IMR-90 (cell line): Measurements from ENCODE around the gene PPFIA1. TPM values are rescaled to one million over a fixed set of nuclear protein-coding genes. Genes with fewer than 3 reads are reported as not detected.

Experiments used
- ATAC-seq: fragments of 200-7000 bp; cut with Tn5 transposase; 2 replicates; pipeline ENCODE4 v1.9.1; 2020; ENCODE audit warnings: low read depth, mild to moderate bottlenecking, moderate library complexity
- BruUV-seq: library from RNA; stranded (reverse); fragments of 400-500 nt; replicated peaks from 2 replicates; lab custom pipeline; 2021; lab: Mats Ljungman, UMichigan
- CTCF ChIA-PET: fragments of 300-600 bp; formaldehyde crosslinking; extraction: SDS; loops from one replicate; lab custom pipeline; 2021; ENCODE audit warnings: antibody characterized with exemption; lab: Yijun Ruan, JAX
- POLR2A ChIA-PET: fragments of 300-600 bp; sonication (Branson Sonifier 250); formaldehyde crosslinking; loops from one replicate; lab custom pipeline; 2022; ENCODE audit warnings: antibody characterized with exemption; ENCODE audit not compliant: unreplicated experiment; lab: Charles Lee
- DNase-seq: peaks from one replicate; pipeline ENCODE4 v3.0.0; 2013
- H2AFZ ChIP-seq: replicated peaks from 2 replicates; pipeline ENCODE3; 2013; ENCODE audit warnings: low read length, mild to moderate bottlenecking; ENCODE audit not compliant: poor library complexity
- H2AK5ac ChIP-seq: 2 replicates; pipeline ENCODE4 v1.6.1; 2013; ENCODE audit warnings: low read depth, low read length, inconsistent platforms
- H2AK9ac ChIP-seq: replicated peaks from 2 replicates; pipeline ENCODE3; 2013; ENCODE audit warnings: mild to moderate bottlenecking, low read depth, low read length, moderate library complexity; ENCODE audit not compliant: poor library complexity
- H2BK120ac ChIP-seq: 2 replicates; pipeline ENCODE4 v1.6.1; 2013; ENCODE audit warnings: low read depth, low read length, inconsistent platforms
- H2BK15ac ChIP-seq: 3 replicates; pipeline ENCODE4 v1.6.1; 2013; ENCODE audit warnings: low read depth, low read length, inconsistent platforms
- H2BK20ac ChIP-seq: 2 replicates; pipeline ENCODE4 v1.6.1; 2013; ENCODE audit warnings: low read depth, mild to moderate bottlenecking, inconsistent platforms, low read length, moderate library complexity
- H2BK5ac ChIP-seq: 2 replicates; pipeline ENCODE4 v1.6.1; 2013; ENCODE audit warnings: mild to moderate bottlenecking, low read depth, low read length, inconsistent platforms; ENCODE audit not compliant: poor library complexity, severe bottlenecking
- H3K14ac ChIP-seq: replicated peaks from 2 replicates; pipeline ENCODE4 v1.6.1; 2013; ENCODE audit warnings: low read depth, low read length, inconsistent platforms
- H3K18ac ChIP-seq: 2 replicates; pipeline ENCODE4 v1.6.1; 2013; ENCODE audit warnings: low read depth, low read length, control low read depth
- H3K23ac ChIP-seq: 2 replicates; pipeline ENCODE4 v1.6.1; 2013; ENCODE audit warnings: low read depth, low read length, inconsistent platforms
- H3K27ac ChIP-seq: 2 replicates; pipeline ENCODE4 v1.5.1; 2013; ENCODE audit warnings: mild to moderate bottlenecking, control low read depth, low read length; ENCODE audit not compliant: insufficient read depth
- H3K27me3 ChIP-seq: 2 replicates; pipeline ENCODE4 v1.6.1; 2013; ENCODE audit warnings: low read length; ENCODE audit not compliant: control insufficient read depth, insufficient read depth
- H3K36me3 ChIP-seq: 2 replicates; pipeline ENCODE4 v1.6.1; 2013; ENCODE audit warnings: low read length, mixed read lengths; ENCODE audit not compliant: control insufficient read depth, insufficient read depth
- H3K4ac ChIP-seq: 2 replicates; pipeline ENCODE4 v1.6.1; 2013; ENCODE audit warnings: low read depth, low read length, inconsistent platforms
- H3K4me1 ChIP-seq: 2 replicates; pipeline ENCODE4 v1.6.1; 2013; ENCODE audit warnings: low read length, mixed read lengths; ENCODE audit not compliant: control insufficient read depth, insufficient read depth
- H3K4me2 ChIP-seq: 2 replicates; pipeline ENCODE4 v1.6.1; 2013; ENCODE audit warnings: low read depth, mild to moderate bottlenecking, control low read depth, low read length, moderate library complexity
- H3K4me3 ChIP-seq: 2 replicates; pipeline ENCODE4 v1.5.1; 2013; ENCODE audit warnings: low read depth, mild to moderate bottlenecking, control low read depth, low read length, moderate library complexity; ENCODE audit not compliant: insufficient read depth
- H3K56ac ChIP-seq: 2 replicates; pipeline ENCODE4 v1.6.1; 2013; ENCODE audit warnings: low read length, inconsistent platforms; ENCODE audit not compliant: insufficient read depth; ENCODE audit errors: extremely low read depth
- H3K79me1 ChIP-seq, 2 experiments: 2 replicates each; pipeline ENCODE4 v1.6.1; 2013; ENCODE audit warnings: low read length in 2 of 2, inconsistent platforms in 1 of 2, low read depth in 1 of 2
- H3K9ac ChIP-seq: 2 replicates; pipeline ENCODE4 v1.6.1; 2013; ENCODE audit warnings: low read depth, low read length, control low read depth
- H3K9me1 ChIP-seq: 2 replicates; pipeline ENCODE4 v1.6.1; 2013; ENCODE audit warnings: low read length, inconsistent platforms; ENCODE audit not compliant: insufficient read depth
- H3K9me3 ChIP-seq: 2 replicates; pipeline ENCODE4 v1.6.1; 2013; ENCODE audit warnings: low read length; ENCODE audit not compliant: control insufficient read depth, insufficient read depth
- H4K20me1 ChIP-seq: 2 replicates; pipeline ENCODE4 v1.6.1; 2013; ENCODE audit warnings: low read length, inconsistent platforms; ENCODE audit not compliant: insufficient read depth
- H4K5ac ChIP-seq: 2 replicates; pipeline ENCODE4 v1.6.1; 2013; ENCODE audit warnings: mild to moderate bottlenecking, low read depth, low read length, control low read depth
- H4K8ac ChIP-seq, 2 experiments: 2 replicates each; pipeline ENCODE4 v1.6.1; 2013; ENCODE audit warnings: low read depth in 2 of 2, low read length in 2 of 2, control low read depth in 1 of 2, inconsistent platforms in 1 of 2
- H4K91ac ChIP-seq: 2 replicates; pipeline ENCODE4 v1.6.1; 2013; ENCODE audit warnings: low read depth, low read length, inconsistent platforms; ENCODE audit not compliant: insufficient read depth
- CTCF ChIP-seq: conservative IDR thresholded peaks from 2 replicates; pipeline ENCODE4 v1.5.1; 2012; ENCODE audit warnings: mild to moderate bottlenecking, low read depth, low read length, improper control_type of control experiment
- FOS ChIP-seq: fragments of 150-350 bp; IDR thresholded peaks from 2 replicates; pipeline ENCODE4 v1.6.1; 2016; ENCODE audit warnings: low read depth, low read length
- SMC3 ChIP-seq: fragments of 150-350 bp; IDR thresholded peaks from 2 replicates; pipeline ENCODE4 v1.6.1; 2016; ENCODE audit warnings: low read depth, mild to moderate bottlenecking, antibody characterized with exemption, low read length, moderate library complexity
- WGBS, 2 experiments: methylation state at CpG; one replicate each; pipeline versions ENCODE4 v1.1.5 to v1.1.7; 2013; ENCODE audit warnings: missing lambda C conversion rate in 2 of 2; ENCODE audit not compliant: insufficient read length in 1 of 2; ENCODE audit errors: extremely low coverage in 2 of 2; 5-methylcytosine and 5-hydroxymethylcytosine counted together
- dilution Hi-C: fragments of 300-500 bp; cut with HindIII; formaldehyde crosslinking; loops from one replicate; pipeline ENCODE4 v1.14.3; 2018; ENCODE audit warnings: low sequenced_read_pairs; ENCODE audit not compliant: unreplicated experiment
- in situ Hi-C: fragments of 300-500 bp; cut with MboI; formaldehyde crosslinking; loops from 3 replicates; pipeline ENCODE4 v1.14.3; 2019; ENCODE audit warnings: low sequenced_read_pairs, inconsistent platforms, mixed read lengths
- intact Hi-C: fragments of 100-400 bp; cut with micrococcal nuclease; formaldehyde crosslinking; loops from 2 replicates; pipeline ENCODE4 v1.10.0; 2022
- polyA plus RNA-seq, 3 experiments: library from polyadenylated mRNA; depleted of rRNA; stranded (reverse); fragments of >200 nt; gene quantifications; 2 replicates each; pipeline ENCODE4 v1.2.3, GENCODE V29; 2012; ENCODE audit warnings: low replicate concordance in 1 of 3
- total RNA-seq: library from RNA; depleted of rRNA; stranded (reverse); fragments of >200 nt; gene quantifications from 2 replicates; pipeline ENCODE4 v1.2.3, GENCODE V29; 2012

The PPFIA1 gene
- total and polyA plus RNA-seq, 2 of the 4 experiments (the other 2 are of a cell fraction), result 25.6 to 37.2 TPM

GRCh38 chr11:70290361-70291065 lies 20.0 kb downstream of the PPFIA1 start:
- Histone ChIP-seq H3K9ac (no peak overlapping the region), H3K4me3 (no peak overlapping the region), H2BK20ac (no peak overlapping the region), H2BK120ac (no peak overlapping the region), H2AK9ac (no peak overlapping the region), H3K56ac (no peak overlapping the region), H2BK15ac (no peak overlapping the region), H4K91ac (no peak overlapping the region), H4K5ac (no peak overlapping the region), H3K27me3 (no peaks in the 10 kb centered on the region), H3K9me3 (no peaks in the 10 kb centered on the region), H3K79me1 (peaks cover 27 to 67% of the 10 kb centered on the region in 2 experiments), H3K14ac (no peak overlapping the region), H2AFZ (no peak overlapping the region), H4K8ac (no peak overlapping the region), H3K9me1 (peaks cover 7% of the 10 kb centered on the region; the same call in 1 of the 2 replicates), H2BK5ac (no peak overlapping the region), H3K4me1 (no peaks in the 10 kb centered on the region), H4K20me1 (peaks cover 44% of the 10 kb centered on the region), H3K4ac (no peak overlapping the region), H3K4me2 (no peak overlapping the region), H3K27ac (no peak overlapping the region), H3K36me3 (peaks cover 26% of the 10 kb centered on the region), H2AK5ac (no peak overlapping the region), H3K23ac (no peak overlapping the region), H3K18ac (no peak overlapping the region)
- ATAC-seq, result no peak
- intact Hi-C loops (no loop called here), in situ Hi-C loops (no loop called here), dilution Hi-C loops (no loop called here)
- DNase-seq, result no peak
- 94% methylated on average over 5 of the region's 7 CpGs; no CpG with 5 or more reads in 1 of the 2 experiments for WGBS, 2 experiments
- ChIA-PET POLR2A (no interaction called here), CTCF (no interaction called here)
- BruUV-seq, result no TSS peak
- no peak for TF ChIP-seq CTCF
- no peak for TF ChIP-seq FOS
- TF ChIP-seq SMC3, result no peak
